Tibial nerve (tissue), 4 donors: ENCODE measurements around the gene CXorf49B. TPM values are rescaled to one million over a fixed set of nuclear protein-coding genes. Genes with fewer than 3 reads are reported as not detected.
"Not testable (repeated sequence)": the region's sequence is repeated elsewhere in the genome, so short reads cannot be mapped to it uniquely, and the experiment has no call there.

ENCODE experiments used
- DNase-seq, 2 donors: peaks; one replicate each; pipeline ENCODE4 v3.0.0-alpha.2; 2019; ENCODE audit warnings: low spot score in 2 of 2
- H3K27ac ChIP-seq, 4 donors: fragments of 200-600 bp; sonication (generic) in 3 of 4; one replicate each; pipeline ENCODE4 v1.5.1; 2017 to 2019; ENCODE audit warnings: mild to moderate bottlenecking in 1 of 4
- H3K27me3 ChIP-seq, 2 donors: fragments of 200-600 bp; sonication (generic) in 1 of 2; one replicate each; pipeline versions ENCODE4 v1.5.1 to v1.6.0; 2017 to 2019
- H3K36me3 ChIP-seq, 3 donors: fragments of 200-600 bp; sonication (generic); one replicate each; pipeline ENCODE4 v1.5.1; 2018 to 2019
- H3K4me1 ChIP-seq, 4 donors: fragments of 200-600 bp; sonication (generic) in 3 of 4; one replicate each; pipeline ENCODE4 v1.5.1; 2017 to 2019
- H3K4me3 ChIP-seq, 4 donors: fragments of 200-600 bp; sonication (generic) in 3 of 4; one replicate each; pipeline ENCODE4 v1.5.1; 2017 to 2019; ENCODE audit warnings: mild to moderate bottlenecking in 1 of 4, moderate library complexity in 1 of 4
- H3K9me3 ChIP-seq, 4 donors: fragments of 200-600 bp; sonication (generic) in 3 of 4; one replicate each; pipeline ENCODE4 v1.5.1; 2017 to 2019
- CTCF ChIP-seq, 5 experiments: fragments of 200-600 bp in 3 of 5; fragments of 450-650 bp in 2 of 5; sonication (generic) in 3 of 5; IDR thresholded peaks; one replicate each; pipeline ENCODE4 v1.5.1; 2016 to 2019; ENCODE audit warnings: antibody characterized with exemption in 5 of 5, mild to moderate bottlenecking in 3 of 5, moderate library complexity in 2 of 5
- EP300 ChIP-seq, 2 donors: sonication (generic); formaldehyde crosslinking; IDR thresholded peaks; one replicate each; pipeline ENCODE4 v1.6.1; 2017; ENCODE audit warnings: antibody characterized with exemption in 2 of 2, mild to moderate bottlenecking in 1 of 2
- POLR2A ChIP-seq, 2 donors: fragments of 450-650 bp; IDR thresholded peaks; one replicate each; pipeline ENCODE4 v1.6.1; 2017; ENCODE audit warnings: antibody characterized with exemption in 2 of 2, mild to moderate bottlenecking in 2 of 2, moderate library complexity in 2 of 2
- WGBS, 2 donors: methylation state at CpG; one replicate each; pipeline ENCODE4 v1.1.5; 2018; 5-methylcytosine and 5-hydroxymethylcytosine counted together
- total RNA-seq, 4 donors: library from RNA; depleted of rRNA; stranded (reverse); fragments of >200 nt; gene quantifications; one replicate each; pipeline ENCODE4 v1.1.0, GENCODE V29; 2016

CXorf49B gene
- total RNA-seq, 4 donors from 2014 or later, result not detected

DNA sequence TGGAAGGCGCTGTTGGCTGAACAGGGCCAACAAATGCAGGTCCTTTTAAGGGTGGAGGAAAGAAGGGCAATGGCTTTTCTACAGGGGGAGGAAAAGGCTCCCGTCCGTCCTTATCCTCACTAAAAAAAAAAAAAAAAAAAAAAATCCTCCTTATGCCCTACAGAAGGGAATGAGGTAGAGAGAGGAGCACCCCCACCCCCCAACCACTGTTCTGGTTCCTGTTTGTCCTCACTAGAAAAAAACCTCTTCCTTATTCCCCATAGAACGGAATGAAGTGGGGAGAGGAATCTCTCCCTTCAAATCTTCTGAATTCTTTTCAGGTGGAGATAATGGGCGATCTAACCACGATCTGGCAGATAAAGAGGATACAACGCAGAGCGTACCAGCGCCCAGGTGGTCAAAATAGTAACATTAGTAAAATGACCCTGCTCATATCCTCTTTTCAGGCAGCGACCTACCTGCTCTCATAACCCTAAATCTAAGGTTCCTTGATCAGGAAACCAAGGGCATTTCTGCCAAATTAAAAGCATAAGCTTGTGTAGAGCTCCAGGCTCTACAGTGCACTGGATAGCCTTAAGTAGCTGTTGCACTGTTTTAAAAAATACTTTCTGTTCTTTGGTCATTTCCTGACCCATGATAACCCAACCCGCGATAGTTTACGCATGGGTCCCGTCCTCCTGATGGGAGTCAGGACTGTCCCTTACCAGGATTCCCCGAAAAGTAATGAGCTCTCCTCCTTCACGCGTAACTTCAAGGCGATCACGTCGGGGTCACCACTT lies 20.6 kb downstream of the CXorf49B start:
- not testable (repeated sequence) for DNase-seq, H3K4me1 ChIP-seq, H3K9me3 ChIP-seq, H3K27ac ChIP-seq, H3K36me3 ChIP-seq, H3K27me3 ChIP-seq, H3K4me3 ChIP-seq
- WGBS, 2 donors, result no CpG with 5 or more reads among the region's 20 CpGs

GRCh38 chrX:71784348-71784983 lies 21.3 kb downstream of the CXorf49B start:
- no CpG with 5 or more reads among the region's 15 CpGs for WGBS, 2 donors
- H3K36me3 ChIP-seq, H3K4me3 ChIP-seq, H3K27ac ChIP-seq, H3K27me3 ChIP-seq, H3K9me3 ChIP-seq, DNase-seq, H3K4me1 ChIP-seq: not testable (repeated sequence)

DNA sequence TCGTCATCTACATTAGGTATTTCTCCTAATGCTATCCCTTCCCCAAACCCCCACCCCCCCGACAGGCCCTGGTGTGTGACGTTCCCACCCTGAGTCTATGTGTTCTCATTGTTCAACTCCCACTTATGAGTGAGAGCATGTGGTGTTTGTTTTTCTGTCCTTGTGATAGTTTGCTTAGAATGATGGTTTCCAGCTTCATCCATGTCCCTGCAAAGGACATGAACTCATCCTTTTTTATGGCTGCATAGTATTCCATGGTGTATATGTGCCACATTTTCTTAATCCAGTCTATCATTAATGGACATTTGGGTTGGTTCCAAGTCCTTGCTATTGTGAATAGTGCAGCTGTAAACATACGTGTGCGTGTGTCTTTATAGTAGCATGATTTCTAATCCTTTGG lies 43.3 kb downstream of the CXorf49B start:
- not testable (repeated sequence) for H3K4me3 ChIP-seq, H3K4me1 ChIP-seq, DNase-seq, H3K36me3 ChIP-seq, H3K27ac ChIP-seq, H3K27me3 ChIP-seq, H3K9me3 ChIP-seq
- WGBS, 2 donors, result 79 to 92% methylated on average over 5 of the region's 5 CpGs

DNA sequence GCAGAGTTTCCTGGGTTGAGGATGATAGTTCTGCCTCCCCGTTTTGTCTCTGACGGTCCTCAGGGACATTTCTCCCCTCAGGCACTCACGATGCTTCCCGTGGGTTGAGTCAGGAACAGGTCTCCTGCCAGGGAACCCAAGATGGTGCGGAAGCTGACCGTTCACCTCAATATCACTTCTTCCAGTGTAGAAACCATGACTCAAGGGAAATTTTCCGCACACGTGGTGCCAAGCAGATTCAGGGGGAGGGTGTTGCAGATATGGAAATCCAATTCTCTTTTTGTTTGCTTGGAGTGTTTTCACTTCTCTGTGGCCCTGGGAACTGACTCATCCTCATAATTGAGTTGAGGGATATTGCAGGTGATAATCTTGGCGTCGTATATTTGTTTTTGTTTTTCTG lies 46.7 kb downstream of the CXorf49B start:
- H3K4me3 ChIP-seq, result no peak overlapping the region
- no peak for TF ChIP-seq POLR2A (IDR thresholded peaks at IDR 0.05)
- TF ChIP-seq EP300 (IDR thresholded peaks at IDR 0.05), result no peak
- TF ChIP-seq CTCF (IDR thresholded peaks at IDR 0.05), result no peak
- no peaks in the 10 kb centered on the region for H3K27me3 ChIP-seq
- no peaks in the 10 kb centered on the region for H3K4me1 ChIP-seq
- H3K36me3 ChIP-seq, result no peaks in the 10 kb centered on the region
- DNase-seq, result no peak
- WGBS, 2 donors, result 42 to 65% methylated on average over 10 of the region's 10 CpGs
- no peak overlapping the region for H3K27ac ChIP-seq
- no peaks in the 10 kb centered on the region for H3K9me3 ChIP-seq

DNA sequence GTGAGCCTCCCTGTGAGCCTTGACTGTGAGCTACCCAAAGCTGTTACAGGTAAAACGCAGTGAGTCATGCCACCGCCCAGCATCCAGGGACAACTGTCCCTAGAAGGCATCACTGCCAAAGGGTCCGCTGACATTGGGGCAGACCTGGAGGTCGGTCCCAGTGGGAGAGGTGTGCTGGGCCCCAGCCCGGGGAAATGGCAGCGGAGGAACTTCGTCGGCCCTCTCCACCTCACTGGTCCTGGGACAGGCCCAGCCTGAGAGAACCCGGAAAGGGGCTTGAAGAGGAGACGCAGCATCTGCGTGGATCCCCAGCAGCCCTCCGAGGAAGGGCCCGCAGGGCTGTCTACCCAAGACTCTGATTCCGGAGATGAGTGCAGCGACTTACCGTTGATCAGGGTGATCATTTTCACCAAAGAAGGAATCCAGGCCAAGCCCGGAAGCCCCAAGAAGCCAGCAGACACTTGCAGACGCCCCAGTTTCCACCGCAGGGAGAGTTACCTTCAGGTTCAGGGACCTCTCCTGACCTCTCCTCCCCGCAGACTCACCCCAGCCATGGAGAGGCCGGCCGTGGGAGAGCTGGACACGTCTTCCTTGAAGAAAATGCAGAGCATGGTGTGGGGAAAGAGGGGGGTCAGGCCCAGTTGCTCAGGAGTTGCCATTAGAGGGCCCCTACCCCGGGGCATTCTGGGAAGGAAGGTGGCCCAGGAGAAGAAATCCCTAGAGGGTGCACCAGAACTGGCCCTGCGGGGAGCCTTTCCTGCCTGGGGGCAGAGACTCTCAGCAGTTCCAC lies 51.2 kb downstream of the CXorf49B start:
- H3K27me3 ChIP-seq, result peaks cover 0 to 4% of the 10 kb centered on the region in 2 donors
- H3K4me1 ChIP-seq, result no peaks in the 10 kb centered on the region
- no peaks in the 10 kb centered on the region for H3K9me3 ChIP-seq
- WGBS, 2 donors, result 83 to 100% methylated on average over 2 to 25 of the region's 25 CpGs
- H3K27ac ChIP-seq, result no peak overlapping the region
- no peak for TF ChIP-seq CTCF (IDR thresholded peaks at IDR 0.05)
- no peak for TF ChIP-seq POLR2A (IDR thresholded peaks at IDR 0.05)
- TF ChIP-seq EP300 (IDR thresholded peaks at IDR 0.05), result no peak
- H3K36me3 ChIP-seq, result no peaks in the 10 kb centered on the region
- H3K4me3 ChIP-seq, result no peak overlapping the region
- DNase-seq, result no peak

GRCh38 chrX:71815121-71815905 lies 52.2 kb downstream of the CXorf49B start:
- Histone ChIP-seq H3K4me1 (no peaks in the 10 kb centered on the region), H3K4me3 (no peak overlapping the region), H3K27me3 (peaks cover 0 to 4% of the 10 kb centered on the region in 2 donors), H3K27ac (no peak overlapping the region), H3K36me3 (no peaks in the 10 kb centered on the region), H3K9me3 (no peaks in the 10 kb centered on the region)
- no peak for TF ChIP-seq POLR2A (IDR thresholded peaks at IDR 0.05)
- TF ChIP-seq EP300 (IDR thresholded peaks at IDR 0.05), result no peak
- no peak for TF ChIP-seq CTCF (IDR thresholded peaks at IDR 0.05)
- 66 to 77% methylated on average over 7 to 14 of the region's 14 CpGs for WGBS, 2 donors
- DNase-seq, result no peak
